Measurements from ENCODE around the gene RRAGA. TPM values are rescaled to one million over a fixed set of nuclear protein-coding genes. Genes with fewer than 3 reads are reported as not detected.

RRAGA gene
- total RNA-seq, 4 donors from 2014 or later = 65.2 to 70.4 (median 65.5) TPM

DNA sequence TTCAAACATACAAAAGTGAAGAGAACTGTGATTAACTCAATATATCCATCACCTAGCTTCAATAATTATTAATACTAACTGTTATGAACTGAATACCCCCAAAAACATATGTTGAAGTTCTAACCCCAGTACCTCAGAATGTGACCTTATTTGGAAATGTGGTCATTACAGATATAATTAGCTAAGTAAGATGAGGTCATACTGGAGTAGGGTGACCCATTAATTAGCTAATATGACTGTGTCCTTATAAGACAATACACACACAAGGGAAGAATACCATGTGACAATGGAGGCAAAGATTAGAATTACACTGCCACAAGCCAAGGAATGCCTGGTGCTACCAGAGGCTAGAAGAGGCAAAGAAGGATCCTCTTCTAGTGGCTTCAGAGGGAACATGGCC, 7.8 kb downstream of the RRAGA start:
- in situ Hi-C loops (cut with MboI; ENCODE audit: low sequenced_read_pairs in 4 of 4) = loop anchor here (10.0 to 25.0 kb wide), 3 partner anchors 118 to 405 kb away; no protein-coding TSS in a partner anchor
- no peak for DNase-seq
- peaks cover 2 to 16% of the 10 kb centered on the region in 2 donors for H3K4me1 ChIP-seq
- H3K36me3 ChIP-seq = peaks cover 0 to 43% of the 10 kb centered on the region in 2 donors
- TF ChIP-seq POLR2A (IDR thresholded peaks at IDR 0.05) = no peak
- TF ChIP-seq, protein P1, sequence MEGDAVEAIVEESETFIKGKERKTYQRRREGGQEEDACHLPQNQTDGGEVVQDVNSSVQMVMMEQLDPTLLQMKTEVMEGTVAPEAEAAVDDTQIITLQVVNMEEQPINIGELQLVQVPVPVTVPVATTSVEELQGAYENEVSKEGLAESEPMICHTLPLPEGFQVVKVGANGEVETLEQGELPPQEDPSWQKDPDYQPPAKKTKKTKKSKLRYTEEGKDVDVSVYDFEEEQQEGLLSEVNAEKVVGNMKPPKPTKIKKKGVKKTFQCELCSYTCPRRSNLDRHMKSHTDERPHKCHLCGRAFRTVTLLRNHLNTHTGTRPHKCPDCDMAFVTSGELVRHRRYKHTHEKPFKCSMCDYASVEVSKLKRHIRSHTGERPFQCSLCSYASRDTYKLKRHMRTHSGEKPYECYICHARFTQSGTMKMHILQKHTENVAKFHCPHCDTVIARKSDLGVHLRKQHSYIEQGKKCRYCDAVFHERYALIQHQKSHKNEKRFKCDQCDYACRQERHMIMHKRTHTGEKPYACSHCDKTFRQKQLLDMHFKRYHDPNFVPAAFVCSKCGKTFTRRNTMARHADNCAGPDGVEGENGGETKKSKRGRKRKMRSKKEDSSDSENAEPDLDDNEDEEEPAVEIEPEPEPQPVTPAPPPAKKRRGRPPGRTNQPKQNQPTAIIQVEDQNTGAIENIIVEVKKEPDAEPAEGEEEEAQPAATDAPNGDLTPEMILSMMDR (IDR thresholded peaks at IDR 0.05 in 4 of 5, conservative IDR thresholded peaks at IDR 0.05 in 1 of 5) = no peak
- no peaks in the 10 kb centered on the region for H3K9me3 ChIP-seq
- no peak for ATAC-seq
- intact Hi-C loops (cut with DNase I; ENCODE audit: low total_unique reads) = no loop called here
- no peaks in the 10 kb centered on the region for H3K27me3 ChIP-seq
- H3K27ac ChIP-seq = no peak overlapping the region
- H3K4me3 ChIP-seq = no peak overlapping the region

DNA sequence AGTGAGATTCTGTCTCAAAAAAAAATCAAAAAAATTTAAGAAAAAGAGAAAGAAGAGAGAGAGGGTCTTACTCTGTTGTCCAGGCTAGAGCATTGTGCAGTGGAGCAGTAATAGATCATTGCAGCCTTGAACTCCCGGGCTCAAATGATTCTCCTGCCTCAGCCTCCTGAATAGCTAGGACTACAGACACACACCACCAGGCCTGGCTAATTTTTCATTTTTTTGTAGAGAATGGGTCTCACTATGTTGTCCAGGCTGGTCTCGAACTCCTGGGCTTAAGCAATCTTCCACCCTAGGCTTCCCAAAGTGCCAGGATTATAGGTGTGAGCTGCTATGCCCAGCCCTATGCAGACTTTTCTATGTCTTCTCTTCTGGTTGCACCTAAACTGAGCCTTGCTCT, 25.0 kb downstream of the RRAGA start:
- Histone ChIP-seq H3K27ac (no peak overlapping the region), H3K36me3 (peaks cover 3 to 55% of the 10 kb centered on the region in 2 donors), H3K4me1 (no peaks in the 10 kb centered on the region), H3K4me3 (no peak overlapping the region), H3K27me3 (no peaks in the 10 kb centered on the region), H3K9me3 (no peaks in the 10 kb centered on the region)
- in situ Hi-C loops (cut with MboI; ENCODE audit: low sequenced_read_pairs in 4 of 4) (loop anchor here in 3 of 4 donors (25.0 kb wide), 2 partner anchors 288 to 388 kb away; no protein-coding TSS in a partner anchor), intact Hi-C loops (cut with DNase I; ENCODE audit: low total_unique reads) (no loop called here)
- ATAC-seq = no peak
- no peak for DNase-seq
- no peak for TF ChIP-seq POLR2A (IDR thresholded peaks at IDR 0.05)
- TF ChIP-seq, protein P1 (IDR thresholded peaks at IDR 0.05 in 4 of 5, conservative IDR thresholded peaks at IDR 0.05 in 1 of 5) = no peak

DNA sequence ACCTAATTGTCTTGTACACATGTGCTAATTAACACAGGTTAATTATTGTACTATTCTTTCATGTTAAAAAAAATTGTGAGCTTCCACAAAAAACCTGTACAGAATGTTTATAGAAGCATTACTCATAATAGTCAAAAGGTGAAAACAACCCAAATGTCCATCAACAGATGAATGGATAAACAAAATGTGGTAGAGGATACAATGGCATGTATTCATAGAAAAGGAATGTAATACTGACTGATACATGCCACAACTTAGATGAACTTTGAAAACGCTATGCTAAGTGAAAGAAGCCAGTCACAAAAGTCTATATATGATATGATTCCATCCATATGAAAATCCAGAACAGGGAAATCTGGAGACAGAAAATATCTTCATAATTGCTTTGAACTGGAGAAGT, 25.6 kb downstream of the RRAGA start:
- intact Hi-C loops (cut with DNase I; ENCODE audit: low total_unique reads) (no loop called here), in situ Hi-C loops (cut with MboI; ENCODE audit: low sequenced_read_pairs in 4 of 4) (loop anchor here in 3 of 4 donors (25.0 kb wide), 2 partner anchors 287 to 387 kb away; no protein-coding TSS in a partner anchor)
- H3K27me3 ChIP-seq = no peaks in the 10 kb centered on the region
- no peak for ATAC-seq
- DNase-seq = no peak
- no peak overlapping the region for H3K27ac ChIP-seq
- H3K4me3 ChIP-seq = no peak overlapping the region
- TF ChIP-seq POLR2A (IDR thresholded peaks at IDR 0.05) = no peak
- TF ChIP-seq, protein P1 (IDR thresholded peaks at IDR 0.05 in 4 of 5, conservative IDR thresholded peaks at IDR 0.05 in 1 of 5) = no peak
- H3K9me3 ChIP-seq = no peaks in the 10 kb centered on the region
- no peaks in the 10 kb centered on the region for H3K4me1 ChIP-seq
- H3K36me3 ChIP-seq = peaks cover 3 to 49% of the 10 kb centered on the region in 2 donors

DNA sequence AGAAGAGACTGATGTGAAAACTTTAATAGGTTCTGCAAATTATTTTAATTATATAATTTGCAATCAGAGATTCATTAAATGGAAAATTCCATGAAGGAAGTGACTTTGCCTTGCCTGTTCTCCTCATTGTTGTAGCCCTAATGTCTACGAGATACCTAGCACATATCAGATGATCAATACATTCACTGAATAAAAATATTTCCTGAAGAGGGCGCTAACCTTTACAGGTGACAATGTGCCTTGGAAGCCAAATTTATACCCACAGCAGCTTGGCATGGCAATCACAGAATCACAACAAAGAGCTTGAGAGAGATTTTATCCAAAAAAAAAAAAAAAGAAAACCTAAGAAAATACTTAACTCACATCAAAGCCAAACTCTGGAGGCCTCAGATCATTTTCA, 36.1 kb downstream of the RRAGA start:
- no peak overlapping the region for H3K27ac ChIP-seq
- DNase-seq (no peak), ATAC-seq (no peak)
- no peak for TF ChIP-seq POLR2A (IDR thresholded peaks at IDR 0.05)
- TF ChIP-seq, protein P1 (IDR thresholded peaks at IDR 0.05 in 4 of 5, conservative IDR thresholded peaks at IDR 0.05 in 1 of 5) = peak in 3 of 5 experiments; percentile 19 to 39 (median 28)
- intact Hi-C loops (cut with DNase I; ENCODE audit: low total_unique reads) (loop anchor here (1.0 to 10.0 kb wide), 2 partner anchors 89 to 370 kb away; no protein-coding TSS in a partner anchor), in situ Hi-C loops (cut with MboI; ENCODE audit: low sequenced_read_pairs in 4 of 4) (loop anchor here in 2 of 4 donors (10.0 kb wide), 2 partner anchors 90 to 100 kb away; no protein-coding TSS in a partner anchor)
- no peaks in the 10 kb centered on the region for H3K27me3 ChIP-seq
- peaks cover 2 to 55% of the 10 kb centered on the region in 2 donors for H3K36me3 ChIP-seq
- no peaks in the 10 kb centered on the region for H3K4me1 ChIP-seq
- H3K4me3 ChIP-seq = no peak overlapping the region
- no peaks in the 10 kb centered on the region for H3K9me3 ChIP-seq
